ENCODE data around the gene SNCA. TPM values are rescaled to one million over a fixed set of nuclear protein-coding genes. Genes with fewer than 3 reads are reported as not detected.

The SNCA gene
- total and polyA plus RNA-seq, 2 of the 8 experiments (the other 6 are each of a cell fraction or from before 2014, with no cell fraction given): 8.5 to 16.8 TPM

DNA sequence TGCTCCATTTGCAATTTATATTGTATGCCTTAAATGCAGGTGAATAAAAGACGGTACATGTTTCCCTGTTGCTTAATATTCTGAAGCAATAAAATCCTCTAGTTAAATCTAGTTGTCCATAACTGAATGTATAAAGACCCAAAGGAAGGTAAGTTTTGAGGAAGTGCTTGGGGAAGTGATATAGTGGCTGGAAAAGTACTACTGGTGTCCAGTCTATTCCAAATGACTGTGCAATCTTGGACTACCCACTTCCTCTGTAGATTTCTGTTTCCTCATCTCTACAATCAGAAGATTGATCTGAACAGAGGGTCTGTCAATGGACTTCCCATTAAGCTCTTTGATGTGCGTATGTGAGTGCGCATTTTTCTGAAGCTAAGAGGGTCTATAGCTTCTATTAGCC is 17.0 kb downstream of the SNCA start:
- 87% methylated on average over 3 of the region's 3 CpGs; no CpG with 5 or more reads in 1 of the 2 experiments for WGBS, 2 experiments (ENCODE audit: extremely low coverage in 1 of 2, insufficient coverage in 1 of 2, insufficient read length in 1 of 2, insufficient replicate concordance in 2 of 2, low coverage in 1 of 2, low lambda C conversion rate in 2 of 2, missing lambda C conversion rate in 1 of 2)
- DNase-seq (ENCODE audit: low read depth in 1 of 2, low spot score in 2 of 2) (no peak), FAIRE-seq (no peak)
- H3K27ac ChIP-seq (ENCODE audit: low read depth, low read length): no peak overlapping the region
- no peak overlapping the region for H3K14ac ChIP-seq (ENCODE audit: insufficient read length)
- no peak overlapping the region for H2BK12ac ChIP-seq (ENCODE audit: low read depth, low read length)
- no peak overlapping the region for H4K5ac ChIP-seq (ENCODE audit: insufficient read length, low read depth, low read length)
- peaks cover 0 to 3% (median 0%) of the 10 kb centered on the region in 4 experiments; a peak in 2 of 8 replicates for H3K36me3 ChIP-seq (ENCODE audit: control insufficient read depth in 2 of 4, insufficient read depth in 4 of 4, low read length in 3 of 4)
- H3K27me3 ChIP-seq (replicated peaks in 1 of 4; ENCODE audit: control insufficient read depth in 3 of 4, extremely low read depth in 1 of 4, insufficient read depth in 3 of 4, low read length in 3 of 4): no peaks in the 10 kb centered on the region
- H3K4me1 ChIP-seq (replicated peaks in 1 of 4; ENCODE audit: control insufficient read depth in 3 of 4, insufficient read depth in 4 of 4, low read length in 3 of 4): peaks cover 0 to 6% (median 3%) of the 10 kb centered on the region in 4 experiments; a peak in 2 of 7 replicates
- H2AFZ ChIP-seq (ENCODE audit: low read length): no peak overlapping the region
- no peak overlapping the region for H2BK120ac ChIP-seq (replicated peaks; ENCODE audit: low read depth, low read length)
- CTCF ChIA-PET (ENCODE audit: partially characterized antibody): no interaction called here
- H3K79me1 ChIP-seq (ENCODE audit: low read depth, low read length): no peaks in the 10 kb centered on the region
- no peak overlapping the region for H3K23ac ChIP-seq (ENCODE audit: insufficient read length)
- no peaks in the 10 kb centered on the region for H3K79me2 ChIP-seq (ENCODE audit: control insufficient read depth in 1 of 2, insufficient read depth in 2 of 2, low read length in 2 of 2)
- no peak overlapping the region for H3K4me2 ChIP-seq (ENCODE audit: insufficient read depth in 1 of 2, low read depth in 2 of 2, low read length in 2 of 2)
- H4K8ac ChIP-seq (ENCODE audit: extremely low read depth, insufficient read depth, low read length): no peak overlapping the region
- no peak overlapping the region for H4K91ac ChIP-seq (replicated peaks; ENCODE audit: insufficient read length, low read length)
- no peaks in the 10 kb centered on the region for H3K9me3 ChIP-seq (ENCODE audit: insufficient read depth in 2 of 2, low read depth in 1 of 2, low read length in 1 of 2)
- H3K4ac ChIP-seq (replicated peaks; ENCODE audit: insufficient read length, low read depth, low read length): no peak overlapping the region
- no peak overlapping the region for H3K56ac ChIP-seq (replicated peaks; ENCODE audit: insufficient read length, low read depth, low read length)
- H2BK15ac ChIP-seq (ENCODE audit: low read length): no peak overlapping the region
- H2BK20ac ChIP-seq (ENCODE audit: low read length): no peak overlapping the region
- no peak overlapping the region for H2AK5ac ChIP-seq (ENCODE audit: low read depth, low read length)
- H3K4me3 ChIP-seq (ENCODE audit: extremely low read depth in 1 of 4, insufficient read depth in 2 of 4, low read depth in 3 of 4, low read length in 4 of 4): no peak overlapping the region
- H2BK5ac ChIP-seq (ENCODE audit: low read depth, low read length): no peak overlapping the region
- no peak overlapping the region for H3K9ac ChIP-seq (replicated peaks in 1 of 4; ENCODE audit: extremely low read depth in 1 of 4, low read depth in 3 of 4, low read length in 3 of 4)
- POLR2A ChIA-PET (ENCODE audit: partially characterized antibody): no interaction called here
- H4K20me1 ChIP-seq (replicated peaks in 1 of 2; ENCODE audit: control insufficient read depth in 1 of 2, insufficient read depth in 2 of 2, low read length in 2 of 2): no peaks in the 10 kb centered on the region
- no peaks in the 10 kb centered on the region for H3K23me2 ChIP-seq (ENCODE audit: low read depth, low read length)
- H3K18ac ChIP-seq (ENCODE audit: extremely low read depth, low read length): no peak overlapping the region
- TF ChIP-seq ATF3 (IDR thresholded peaks at IDR 0.05; ENCODE audit: insufficient read depth, low read depth, low read length): no peak
